ENCODE results near the gene FAM53A. TPM values are rescaled to one million over a fixed set of nuclear protein-coding genes. Genes with fewer than 3 reads are reported as not detected.
"Not testable (repeated sequence)": the region's sequence is repeated elsewhere in the genome, so short reads cannot be mapped to it uniquely, and the experiment has no call there.

FAM53A gene
- polyA plus RNA-seq, 2 donors = 1.2 to 1.3 TPM

- WGBS, 2 donors = 71 to 72% methylated on average over 9 of the region's 9 CpGs
- Histone ChIP-seq H3K4me3 (ENCODE audit: low read depth in 1 of 2, low read length in 2 of 2) (no peak overlapping the region), H3K9me3 (ENCODE audit: control insufficient read depth in 2 of 2, insufficient read depth in 1 of 2, low read depth in 1 of 2, low read length in 1 of 2) (no peaks in the 10 kb centered on the region), H3K36me3 (ENCODE audit: control insufficient read depth in 2 of 2, insufficient read depth in 2 of 2, low read length in 1 of 2) (no peaks in the 10 kb centered on the region), H3K4me1 (ENCODE audit: control insufficient read depth in 2 of 2, insufficient read depth in 2 of 2, low read length in 1 of 2) (peaks cover 0 to 3% of the 10 kb centered on the region in 2 donors), H3K27me3 (ENCODE audit: control insufficient read depth in 1 of 2, insufficient read depth in 2 of 2, low read length in 2 of 2) (no peaks in the 10 kb centered on the region), H3K27ac (ENCODE audit: low read depth in 2 of 2, low read length in 1 of 2) (no peak overlapping the region)
Measured at GRCh38 chr4:1674682-1675081, 9.4 kb downstream of the FAM53A start.

DNA sequence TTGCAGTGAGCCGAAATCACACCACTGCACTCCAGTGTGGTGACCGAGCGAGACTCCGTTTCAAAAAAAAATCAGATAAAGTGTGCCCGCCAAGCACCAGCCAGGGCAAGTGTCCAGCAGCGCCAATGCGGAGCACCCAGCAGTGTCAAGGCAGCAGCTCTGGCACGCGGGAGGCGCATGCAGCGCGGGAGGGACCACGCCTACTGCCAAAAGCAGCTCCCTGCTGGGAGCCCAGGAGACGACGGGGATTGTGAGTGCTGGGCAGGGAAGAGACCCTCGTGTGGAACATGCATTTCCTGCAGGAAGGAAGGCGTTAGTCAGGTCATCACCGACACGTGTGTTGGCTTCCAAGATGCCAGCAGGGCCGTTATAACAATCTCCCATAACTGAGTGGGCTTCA is 10.4 kb downstream of the FAM53A start:
- H3K27ac ChIP-seq (ENCODE audit: low read depth in 2 of 2, low read length in 1 of 2) = no peak overlapping the region
- no peaks in the 10 kb centered on the region for H3K9me3 ChIP-seq (ENCODE audit: control insufficient read depth in 2 of 2, insufficient read depth in 1 of 2, low read depth in 1 of 2, low read length in 1 of 2)
- H3K4me1 ChIP-seq (ENCODE audit: control insufficient read depth in 2 of 2, insufficient read depth in 2 of 2, low read length in 1 of 2) = peaks cover 0 to 3% of the 10 kb centered on the region in 2 donors
- H3K4me3 ChIP-seq (ENCODE audit: low read depth in 1 of 2, low read length in 2 of 2) = no peak overlapping the region
- H3K36me3 ChIP-seq (ENCODE audit: control insufficient read depth in 2 of 2, insufficient read depth in 2 of 2, low read length in 1 of 2) = no peaks in the 10 kb centered on the region
- H3K27me3 ChIP-seq (ENCODE audit: control insufficient read depth in 1 of 2, insufficient read depth in 2 of 2, low read length in 2 of 2) = no peaks in the 10 kb centered on the region
- 86 to 88% methylated on average over 20 of the region's 20 CpGs for WGBS, 2 donors

- not testable (repeated sequence) for H3K9me3 ChIP-seq (ENCODE audit: control insufficient read depth in 2 of 2, insufficient read depth in 1 of 2, low read depth in 1 of 2, low read length in 1 of 2); H3K36me3 ChIP-seq (ENCODE audit: control insufficient read depth in 2 of 2, insufficient read depth in 2 of 2, low read length in 1 of 2); H3K4me1 ChIP-seq (ENCODE audit: control insufficient read depth in 2 of 2, insufficient read depth in 2 of 2, low read length in 1 of 2); H3K27ac ChIP-seq (ENCODE audit: low read depth in 2 of 2, low read length in 1 of 2); H3K4me3 ChIP-seq (ENCODE audit: low read depth in 1 of 2, low read length in 2 of 2); H3K27me3 ChIP-seq (ENCODE audit: control insufficient read depth in 1 of 2, insufficient read depth in 2 of 2, low read length in 2 of 2)
- 93 to 94% methylated on average over 20 of the region's 20 CpGs for WGBS, 2 donors
Measured at GRCh38 chr4:1671011-1671410, 13.1 kb downstream of the FAM53A start.

DNA sequence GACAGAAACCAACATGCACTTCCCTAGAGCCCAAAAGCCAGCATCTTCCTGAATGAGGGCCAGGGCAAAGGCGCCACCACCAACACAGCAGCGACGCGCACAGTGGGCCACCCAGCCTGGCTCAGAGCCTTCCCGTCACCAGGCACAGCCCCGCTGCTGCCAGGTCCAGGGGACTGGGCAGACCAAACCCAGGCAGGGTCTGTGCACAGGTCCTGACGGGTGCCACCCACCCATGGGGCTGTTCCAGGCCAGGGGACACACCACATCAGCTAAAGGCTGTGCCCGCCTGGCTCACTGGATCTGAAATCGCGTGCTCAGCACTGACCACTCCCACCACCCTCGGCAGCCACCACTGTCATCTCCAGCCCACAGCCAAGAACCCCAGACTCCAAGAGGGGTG is 13.8 kb downstream of the FAM53A start:
- 93% methylated on average over 11 of the region's 11 CpGs for whole genome bisulfite sequencing, 2 donors
- peaks cover 0 to 6% of the 10 kb centered on the region in 2 donors for H3K4me1 ChIP-seq (ENCODE audit: control insufficient read depth in 2 of 2, insufficient read depth in 2 of 2, low read length in 1 of 2)

GRCh38 chr4:1669850-1670249 is 14.3 kb downstream of the FAM53A start:
- Histone ChIP-seq H3K4me3 (ENCODE audit: low read depth in 1 of 2, low read length in 2 of 2) (no peak overlapping the region), H3K27ac (ENCODE audit: low read depth in 2 of 2, low read length in 1 of 2) (no peak overlapping the region), H3K4me1 (ENCODE audit: control insufficient read depth in 2 of 2, insufficient read depth in 2 of 2, low read length in 1 of 2) (peaks cover 0 to 6% of the 10 kb centered on the region in 2 donors), H3K27me3 (ENCODE audit: control insufficient read depth in 1 of 2, insufficient read depth in 2 of 2, low read length in 2 of 2) (no peaks in the 10 kb centered on the region), H3K36me3 (ENCODE audit: control insufficient read depth in 2 of 2, insufficient read depth in 2 of 2, low read length in 1 of 2) (no peaks in the 10 kb centered on the region), H3K9me3 (ENCODE audit: control insufficient read depth in 2 of 2, insufficient read depth in 1 of 2, low read depth in 1 of 2, low read length in 1 of 2) (no peaks in the 10 kb centered on the region)
- WGBS, 2 donors = 94 to 95% methylated on average over 18 to 21 of the region's 21 CpGs

More for the DNA sequence above, 13.8 kb downstream of the FAM53A start:
- Histone ChIP-seq H3K27ac (ENCODE audit: low read depth in 2 of 2, low read length in 1 of 2) (no peak overlapping the region), H3K36me3 (ENCODE audit: control insufficient read depth in 2 of 2, insufficient read depth in 2 of 2, low read length in 1 of 2) (no peaks in the 10 kb centered on the region), H3K4me3 (ENCODE audit: low read depth in 1 of 2, low read length in 2 of 2) (no peak overlapping the region), H3K27me3 (ENCODE audit: control insufficient read depth in 1 of 2, insufficient read depth in 2 of 2, low read length in 2 of 2) (no peaks in the 10 kb centered on the region), H3K9me3 (ENCODE audit: control insufficient read depth in 2 of 2, insufficient read depth in 1 of 2, low read depth in 1 of 2, low read length in 1 of 2) (no peaks in the 10 kb centered on the region)

GRCh38 chr4:1669270-1669669 is 14.8 kb downstream of the FAM53A start:
- Histone ChIP-seq H3K36me3 (ENCODE audit: control insufficient read depth in 2 of 2, insufficient read depth in 2 of 2, low read length in 1 of 2) (no peaks in the 10 kb centered on the region), H3K9me3 (ENCODE audit: control insufficient read depth in 2 of 2, insufficient read depth in 1 of 2, low read depth in 1 of 2, low read length in 1 of 2) (no peaks in the 10 kb centered on the region), H3K4me1 (ENCODE audit: control insufficient read depth in 2 of 2, insufficient read depth in 2 of 2, low read length in 1 of 2) (peaks cover 0 to 6% of the 10 kb centered on the region in 2 donors), H3K27ac (ENCODE audit: low read depth in 2 of 2, low read length in 1 of 2) (no peak overlapping the region), H3K27me3 (ENCODE audit: control insufficient read depth in 1 of 2, insufficient read depth in 2 of 2, low read length in 2 of 2) (no peaks in the 10 kb centered on the region), H3K4me3 (ENCODE audit: low read depth in 1 of 2, low read length in 2 of 2) (no peak overlapping the region)
- WGBS, 2 donors = 93 to 94% methylated on average over 12 of the region's 12 CpGs

DNA sequence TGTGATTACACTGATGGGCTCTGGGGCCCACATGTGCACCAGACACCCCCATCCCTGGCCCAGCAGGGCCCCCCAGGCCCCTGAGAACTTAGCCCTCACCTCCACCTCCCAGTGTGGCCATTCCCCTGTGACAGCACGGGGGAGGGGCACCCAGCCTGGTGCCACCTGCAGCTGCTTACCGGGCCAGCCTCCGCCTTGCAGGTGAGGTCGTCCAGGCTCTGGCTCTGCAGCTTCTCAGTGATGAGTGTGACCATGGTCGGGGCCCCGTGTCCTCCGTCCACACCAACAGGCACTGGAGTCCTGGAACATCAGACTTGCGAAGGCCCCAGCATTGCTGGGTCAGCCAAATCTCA is 15.6 kb downstream of the FAM53A start:
- Histone ChIP-seq H3K4me3 (ENCODE audit: low read depth in 1 of 2, low read length in 2 of 2) (no peak overlapping the region), H3K36me3 (ENCODE audit: control insufficient read depth in 2 of 2, insufficient read depth in 2 of 2, low read length in 1 of 2) (no peaks in the 10 kb centered on the region), H3K4me1 (ENCODE audit: control insufficient read depth in 2 of 2, insufficient read depth in 2 of 2, low read length in 1 of 2) (peaks cover 0 to 6% of the 10 kb centered on the region in 2 donors), H3K9me3 (ENCODE audit: control insufficient read depth in 2 of 2, insufficient read depth in 1 of 2, low read depth in 1 of 2, low read length in 1 of 2) (no peaks in the 10 kb centered on the region), H3K27me3 (ENCODE audit: control insufficient read depth in 1 of 2, insufficient read depth in 2 of 2, low read length in 2 of 2) (no peaks in the 10 kb centered on the region), H3K27ac (ENCODE audit: low read depth in 2 of 2, low read length in 1 of 2) (no peak overlapping the region)
- WGBS, 2 donors = 90 to 92% methylated on average over 8 of the region's 8 CpGs

- no peaks in the 10 kb centered on the region for H3K36me3 ChIP-seq (ENCODE audit: control insufficient read depth in 2 of 2, insufficient read depth in 2 of 2, low read length in 1 of 2)
- H3K27ac ChIP-seq (ENCODE audit: low read depth in 2 of 2, low read length in 1 of 2) = no peak overlapping the region
- peaks cover 0 to 6% of the 10 kb centered on the region in 2 donors for H3K4me1 ChIP-seq (ENCODE audit: control insufficient read depth in 2 of 2, insufficient read depth in 2 of 2, low read length in 1 of 2)
- H3K27me3 ChIP-seq (ENCODE audit: control insufficient read depth in 1 of 2, insufficient read depth in 2 of 2, low read length in 2 of 2) = no peaks in the 10 kb centered on the region
- H3K9me3 ChIP-seq (ENCODE audit: control insufficient read depth in 2 of 2, insufficient read depth in 1 of 2, low read depth in 1 of 2, low read length in 1 of 2) = no peaks in the 10 kb centered on the region
- 94% methylated on average over 15 of the region's 15 CpGs for WGBS, 2 donors
- H3K4me3 ChIP-seq (ENCODE audit: low read depth in 1 of 2, low read length in 2 of 2) = no peak overlapping the region
Measured at GRCh38 chr4:1667273-1667672, 16.8 kb downstream of the FAM53A start.

- no peaks in the 10 kb centered on the region for H3K36me3 ChIP-seq (ENCODE audit: control insufficient read depth in 2 of 2, insufficient read depth in 2 of 2, low read length in 1 of 2)
- no peaks in the 10 kb centered on the region for H3K27me3 ChIP-seq (ENCODE audit: control insufficient read depth in 1 of 2, insufficient read depth in 2 of 2, low read length in 2 of 2)
- no peak overlapping the region for H3K27ac ChIP-seq (ENCODE audit: low read depth in 2 of 2, low read length in 1 of 2)
- peaks cover 0 to 6% of the 10 kb centered on the region in 2 donors for H3K4me1 ChIP-seq (ENCODE audit: control insufficient read depth in 2 of 2, insufficient read depth in 2 of 2, low read length in 1 of 2)
- H3K4me3 ChIP-seq (ENCODE audit: low read depth in 1 of 2, low read length in 2 of 2) = no peak overlapping the region
- 55 to 63% methylated on average over 12 of the region's 12 CpGs for WGBS, 2 donors
- H3K9me3 ChIP-seq (ENCODE audit: control insufficient read depth in 2 of 2, insufficient read depth in 1 of 2, low read depth in 1 of 2, low read length in 1 of 2) = no peaks in the 10 kb centered on the region
Measured at GRCh38 chr4:1666391-1666790, 17.7 kb downstream of the FAM53A start.

DNA sequence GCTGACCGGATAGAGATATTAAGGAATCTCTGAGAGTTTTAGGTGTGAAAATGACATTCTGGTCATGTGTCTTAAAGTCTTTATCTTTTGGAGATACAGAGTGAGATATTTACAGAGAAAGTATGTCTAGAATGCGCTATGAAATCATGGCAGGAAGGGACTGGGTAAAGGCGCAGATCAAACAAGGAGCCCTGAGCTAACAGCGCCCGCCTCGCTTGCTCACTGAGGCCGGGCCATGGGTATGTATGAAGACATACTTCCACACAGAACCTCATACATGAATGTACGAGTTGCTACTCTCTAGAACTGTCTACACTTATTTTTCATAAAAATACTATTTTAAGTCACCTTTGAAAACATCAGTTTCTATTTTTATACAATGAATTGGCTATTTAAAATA is 20.0 kb downstream of the FAM53A start:
- Histone ChIP-seq H3K27ac (ENCODE audit: low read depth in 2 of 2, low read length in 1 of 2) (no peak overlapping the region), H3K4me1 (ENCODE audit: control insufficient read depth in 2 of 2, insufficient read depth in 2 of 2, low read length in 1 of 2) (peaks cover 0 to 2% of the 10 kb centered on the region in 2 donors), H3K27me3 (ENCODE audit: control insufficient read depth in 1 of 2, insufficient read depth in 2 of 2, low read length in 2 of 2) (no peaks in the 10 kb centered on the region), H3K36me3 (ENCODE audit: control insufficient read depth in 2 of 2, insufficient read depth in 2 of 2, low read length in 1 of 2) (no peaks in the 10 kb centered on the region), H3K4me3 (ENCODE audit: low read depth in 1 of 2, low read length in 2 of 2) (no peak overlapping the region), H3K9me3 (ENCODE audit: control insufficient read depth in 2 of 2, insufficient read depth in 1 of 2, low read depth in 1 of 2, low read length in 1 of 2) (no peaks in the 10 kb centered on the region)
- WGBS, 2 donors = 85 to 93% methylated on average over 8 of the region's 8 CpGs

Measured in esophagus (tissue), 2 donors.